HG02884 (cell line): ENCODE data around the gene GBX2.

ENCODE experiments used
- ATAC-seq: cut with Tn5 transposase; IDR thresholded peaks from one replicate; pipeline ENCODE4 v1.9.1; 2021; ENCODE audit warnings: mild to moderate bottlenecking, moderate library complexity; ENCODE audit not compliant: unreplicated experiment

The GBX2 gene

GRCh38 chr2:236120829-236121228 is 47.4 kb downstream of the GBX2 start:
- no peak for ATAC-seq

GRCh38 chr2:236120141-236120601 is 48.0 kb downstream of the GBX2 start:
- ATAC-seq, result no peak

DNA sequence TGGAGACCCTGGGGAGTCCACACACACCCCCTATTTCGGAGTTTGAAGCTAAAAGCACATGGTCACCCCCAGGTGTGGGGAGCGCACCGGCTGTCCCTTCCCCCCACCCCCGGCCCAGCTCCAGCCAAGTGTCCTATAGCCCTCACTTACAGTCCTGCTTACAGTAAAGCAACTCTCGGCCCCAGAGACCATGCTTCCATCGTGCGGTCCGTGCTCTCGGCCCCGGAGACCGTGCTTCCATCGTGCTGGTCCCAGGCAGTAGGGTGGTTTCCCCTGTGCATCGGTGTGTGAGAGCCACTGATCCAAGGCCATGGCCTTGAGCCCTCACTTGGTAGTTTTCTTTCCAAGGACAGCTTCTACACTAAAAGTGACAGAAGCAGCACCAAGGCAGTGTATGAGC is 48.7 kb downstream of the GBX2 start:
- ATAC-seq, result no peak

- ATAC-seq, result no peak
Measured at GRCh38 chr2:236119003-236119402, 49.2 kb downstream of the GBX2 start.

- no peak for ATAC-seq
Measured at GRCh38 chr2:236117861-236118269, 50.3 kb downstream of the GBX2 start.

GRCh38 chr2:236117401-236117800 is 50.8 kb downstream of the GBX2 start:
- no peak for ATAC-seq
